ENCODE measurements around the gene ZNF580. TPM values are rescaled to one million over a fixed set of nuclear protein-coding genes. Genes with fewer than 3 reads are reported as not detected.

ZNF580 gene
- total RNA-seq, 1 donor from 2014 or later = 79.8 TPM

DNA sequence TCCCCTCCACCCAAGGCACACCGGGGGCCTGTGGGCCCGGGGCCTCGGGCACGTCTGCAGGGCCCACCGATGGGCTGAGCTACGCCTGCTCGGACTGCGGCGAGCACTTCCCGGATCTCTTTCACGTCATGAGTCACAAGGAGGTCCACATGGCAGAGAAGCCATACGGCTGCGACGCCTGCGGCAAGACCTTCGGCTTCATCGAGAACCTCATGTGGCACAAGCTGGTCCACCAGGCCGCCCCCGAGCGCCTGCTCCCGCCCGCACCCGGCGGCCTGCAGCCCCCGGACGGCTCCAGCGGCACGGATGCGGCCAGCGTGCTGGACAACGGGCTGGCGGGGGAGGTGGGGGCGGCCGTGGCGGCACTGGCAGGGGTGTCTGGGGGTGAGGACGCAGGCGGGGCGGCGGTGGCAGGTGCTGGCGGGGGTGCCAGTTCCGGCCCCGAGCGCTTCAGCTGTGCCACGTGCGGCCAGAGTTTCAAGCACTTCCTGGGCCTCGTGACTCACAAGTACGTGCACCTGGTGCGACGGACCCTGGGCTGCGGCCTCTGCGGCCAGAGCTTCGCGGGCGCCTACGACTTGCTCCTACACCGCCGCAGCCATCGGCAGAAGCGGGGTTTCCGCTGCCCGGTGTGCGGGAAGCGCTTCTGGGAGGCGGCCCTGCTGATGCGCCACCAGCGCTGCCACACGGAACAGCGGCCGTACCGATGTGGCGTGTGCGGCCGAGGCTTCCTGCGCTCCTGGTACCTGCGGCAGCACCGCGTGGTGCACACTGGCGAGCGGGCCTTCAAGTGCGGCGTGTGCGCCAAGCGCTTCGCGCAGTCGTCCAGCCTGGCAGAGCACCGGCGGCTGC, 25.0 kb upstream of the ZNF580 start:
- no peak overlapping the region for H3K4me3 Mint-ChIP-seq (ENCODE audit: unreplicated experiment)
- no peak for DNase-seq (ENCODE audit: extremely low spot score, unreplicated experiment)

DNA sequence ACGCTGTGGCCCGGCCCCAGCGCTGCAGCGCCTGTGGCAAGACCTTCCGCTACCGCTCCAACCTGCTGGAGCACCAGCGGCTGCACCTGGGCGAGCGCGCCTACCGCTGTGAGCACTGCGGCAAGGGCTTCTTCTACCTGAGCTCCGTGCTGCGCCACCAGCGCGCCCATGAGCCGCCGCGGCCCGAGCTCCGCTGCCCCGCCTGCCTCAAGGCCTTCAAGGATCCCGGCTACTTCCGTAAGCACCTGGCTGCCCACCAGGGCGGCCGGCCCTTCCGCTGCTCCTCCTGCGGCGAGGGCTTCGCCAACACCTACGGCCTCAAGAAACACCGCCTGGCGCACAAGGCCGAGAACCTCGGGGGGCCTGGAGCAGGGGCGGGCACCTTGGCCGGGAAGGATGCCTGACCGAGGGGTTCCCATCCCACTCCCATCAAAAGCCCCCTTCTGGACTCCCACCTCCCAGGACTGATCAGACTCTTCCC, 24.4 kb upstream of the ZNF580 start:
- Mint-ChIP-seq H3K27ac (ENCODE audit: unreplicated experiment) (no peak overlapping the region), H3K9me3 (ENCODE audit: unreplicated experiment) (no peaks in the 10 kb centered on the region), H3K4me1 (ENCODE audit: unreplicated experiment) (no peaks in the 10 kb centered on the region), H3K27me3 (ENCODE audit: unreplicated experiment) (no peaks in the 10 kb centered on the region), H3K36me3 (ENCODE audit: unreplicated experiment) (peaks cover 9% of the 10 kb centered on the region), H3K4me3 (ENCODE audit: unreplicated experiment) (no peak overlapping the region)
- TF ChIP-seq CTCF (IDR thresholded peaks at IDR 0.05) = no peak
- no peak for DNase-seq (ENCODE audit: extremely low spot score, unreplicated experiment)

More for the DNA sequence above, 25.0 kb upstream of the ZNF580 start:
- Mint-ChIP-seq H3K9me3 (ENCODE audit: unreplicated experiment) (no peaks in the 10 kb centered on the region), H3K27me3 (ENCODE audit: unreplicated experiment) (no peaks in the 10 kb centered on the region), H3K4me1 (ENCODE audit: unreplicated experiment) (no peaks in the 10 kb centered on the region), H3K36me3 (ENCODE audit: unreplicated experiment) (peaks cover 9% of the 10 kb centered on the region), H3K27ac (ENCODE audit: unreplicated experiment) (no peak overlapping the region)
- TF ChIP-seq CTCF (IDR thresholded peaks at IDR 0.05) = no peak

DNA sequence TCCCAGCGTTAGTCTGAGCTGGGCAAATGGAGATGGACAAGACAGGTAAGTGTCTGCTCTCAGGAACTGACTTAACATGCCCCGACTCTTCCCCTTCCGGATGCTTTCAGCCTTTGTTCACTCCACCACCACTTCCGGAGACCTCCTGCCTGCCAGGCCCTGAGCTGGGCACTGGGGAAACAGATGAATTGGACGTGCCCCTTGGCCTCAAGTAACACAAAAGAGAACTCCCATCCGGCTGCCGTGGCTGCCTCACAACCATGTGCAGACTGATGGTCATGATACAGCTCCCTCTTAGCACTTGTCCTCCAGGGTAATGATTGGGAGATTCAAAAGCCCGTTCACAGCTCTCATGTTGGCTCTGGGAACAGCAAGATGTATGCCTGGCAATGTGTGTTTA, 23.4 kb upstream of the ZNF580 start:
- Mint-ChIP-seq H3K27ac (ENCODE audit: unreplicated experiment) (no peak overlapping the region), H3K4me1 (ENCODE audit: unreplicated experiment) (no peaks in the 10 kb centered on the region), H3K4me3 (ENCODE audit: unreplicated experiment) (no peak overlapping the region), H3K27me3 (ENCODE audit: unreplicated experiment) (no peaks in the 10 kb centered on the region), H3K9me3 (ENCODE audit: unreplicated experiment) (no peaks in the 10 kb centered on the region), H3K36me3 (ENCODE audit: unreplicated experiment) (peaks cover 9% of the 10 kb centered on the region)
- DNase-seq (ENCODE audit: extremely low spot score, unreplicated experiment) = no peak
- no peak for TF ChIP-seq CTCF (IDR thresholded peaks at IDR 0.05)

- peaks cover 10% of the 10 kb centered on the region for H3K36me3 Mint-ChIP-seq (ENCODE audit: unreplicated experiment)
- DNase-seq (ENCODE audit: extremely low spot score, unreplicated experiment) = no peak
- H3K27ac Mint-ChIP-seq (ENCODE audit: unreplicated experiment) = no peak overlapping the region
- no peak for TF ChIP-seq CTCF (IDR thresholded peaks at IDR 0.05)
- no peak overlapping the region for H3K4me3 Mint-ChIP-seq (ENCODE audit: unreplicated experiment)
- peaks cover 3% of the 10 kb centered on the region for H3K4me1 Mint-ChIP-seq (ENCODE audit: unreplicated experiment)
- H3K27me3 Mint-ChIP-seq (ENCODE audit: unreplicated experiment) = no peaks in the 10 kb centered on the region
- no peaks in the 10 kb centered on the region for H3K9me3 Mint-ChIP-seq (ENCODE audit: unreplicated experiment)
Observed at GRCh38 chr19:55618426-55618825, 22.4 kb upstream of the ZNF580 start.

GRCh38 chr19:55619286-55619685, 21.5 kb upstream of the ZNF580 start:
- H3K4me3 Mint-ChIP-seq (ENCODE audit: unreplicated experiment) = no peak overlapping the region
- peaks cover 10% of the 10 kb centered on the region for H3K36me3 Mint-ChIP-seq (ENCODE audit: unreplicated experiment)
- H3K9me3 Mint-ChIP-seq (ENCODE audit: unreplicated experiment) = no peaks in the 10 kb centered on the region
- TF ChIP-seq CTCF (IDR thresholded peaks at IDR 0.05) = no peak
- no peak overlapping the region for H3K27ac Mint-ChIP-seq (ENCODE audit: unreplicated experiment)
- H3K4me1 Mint-ChIP-seq (ENCODE audit: unreplicated experiment) = peaks cover 10% of the 10 kb centered on the region
- H3K27me3 Mint-ChIP-seq (ENCODE audit: unreplicated experiment) = no peaks in the 10 kb centered on the region
- DNase-seq (ENCODE audit: extremely low spot score, unreplicated experiment) = no peak
